ENCODE results near the gene OR8D1. TPM values are rescaled to one million over a fixed set of nuclear protein-coding genes. Genes with fewer than 3 reads are reported as not detected.

Gene OR8D1
- total RNA-seq, 1 experiment from 2014 or later = not detected

- Histone ChIP-seq H2AFZ (ENCODE audit: low read depth, low read length, poor library complexity, severe bottlenecking) (no peak overlapping the region), H3K79me2 (ENCODE audit: insufficient read depth, low read length) (no peaks in the 10 kb centered on the region), H3K36me3 (ENCODE audit: control insufficient read depth in 1 of 2, insufficient read depth in 2 of 2, low read length in 2 of 2) (no peaks in the 10 kb centered on the region), H3K9ac (ENCODE audit: low read length) (no peak overlapping the region), H4K20me1 (ENCODE audit: insufficient read depth) (no peaks in the 10 kb centered on the region), H3K4me2 (ENCODE audit: low read length) (no peak overlapping the region), H3K4me3 (replicated peaks in 1 of 2; ENCODE audit: low read depth in 1 of 2, low read length in 2 of 2) (no peak overlapping the region), H3K9me2 (ENCODE audit: insufficient read depth) (no peaks in the 10 kb centered on the region), H3K4me1 (ENCODE audit: control insufficient read depth in 1 of 2, insufficient read depth in 2 of 2, low read length in 2 of 2) (no peaks in the 10 kb centered on the region), H3K9me3 (ENCODE audit: control insufficient read depth in 1 of 2, insufficient read depth in 1 of 2, low read depth in 1 of 2, low read length in 2 of 2) (no peaks in the 10 kb centered on the region), H3K27me3 (ENCODE audit: insufficient read depth, low read length) (peaks cover 10% of the 10 kb centered on the region; the same call in 1 of the 2 replicates), H3K27ac (ENCODE audit: low read depth, low read length) (no peak overlapping the region)
- intact Hi-C loops (cut with micrococcal nuclease) = no loop called here
- DNase-seq (ENCODE audit: low read depth, low spot score) (no peak), ATAC-seq (no peak)
- BruUV-seq (replicated peaks) = no TSS peak
- POLR2A ChIA-PET = no interaction called here
- CTCF ChIA-PET = no interaction called here
- TF ChIP-seq SRF (IDR thresholded peaks at IDR 0.05; ENCODE audit: low read depth) (no peak), EZH2 (IDR thresholded peaks at IDR 0.05) (no peak), ZNF274 (IDR thresholded peaks at IDR 0.05; ENCODE audit: low read depth, low read length) (no peak), FOSL1 (IDR thresholded peaks at IDR 0.05; ENCODE audit: low read depth) (no peak), ELF1 (IDR thresholded peaks at IDR 0.05; ENCODE audit: borderline replicate concordance, low read depth) (no peak), EZH2phosphoT487 (IDR thresholded peaks at IDR 0.05; ENCODE audit: borderline replicate concordance) (no peak), ZBTB33 (IDR thresholded peaks at IDR 0.05; ENCODE audit: extremely low read depth, insufficient replicate concordance, low read length) (no peak), POLR2AphosphoS5 (IDR thresholded peaks at IDR 0.05; ENCODE audit: low read depth, low read length) (no peak), SIN3A (IDR thresholded peaks at IDR 0.05; ENCODE audit: low read depth) (no peak), REST (IDR thresholded peaks at IDR 0.05; ENCODE audit: low read depth) (no peak)
- RAD21 ChIA-PET (ENCODE audit: low non-redundant PET in 1 of 2, low total read pairs in 2 of 2, uncharacterized antibody in 2 of 2, unreplicated experiment in 2 of 2) = no interaction called here
Measured at GRCh38 chr11:124339396-124340141, 25.8 kb upstream of the OR8D1 start.
